GM19468 (cell line): ENCODE data around the gene CDRT4.
"Not testable (repeated sequence)": the region's sequence is repeated elsewhere in the genome, so short reads cannot be mapped to it uniquely, and the experiment has no call there.

Experiments
- ATAC-seq: cut with Tn5 transposase; IDR thresholded peaks from one replicate; pipeline ENCODE4 v1.9.1; 2021; ENCODE audit warnings: mild to moderate bottlenecking, moderate library complexity, moderate number of reproducible peaks; ENCODE audit not compliant: unreplicated experiment; ENCODE audit errors: extremely low read depth

CDRT4 gene

GRCh38 chr17:15467592-15467991 is at the start of gene CDRT4:
Gene CDRT4 (minus strand): TSS chr17:15467621. CDS start chr17:15440238, 27,383 bp downstream.
- ATAC-seq, result no peak

GRCh38 chr17:15516150-15516549 is 48.7 kb upstream of the CDRT4 start:
- no peak for ATAC-seq

GRCh38 chr17:15514469-15514868 is 47.0 kb upstream of the CDRT4 start:
- no peak for ATAC-seq

- ATAC-seq, result no peak
Observed at GRCh38 chr17:15513856-15514459, 46.5 kb upstream of the CDRT4 start.

GRCh38 chr17:15513058-15513791 is 45.8 kb upstream of the CDRT4 start:
- ATAC-seq, result no peak

- ATAC-seq, result no peak
Observed at GRCh38 chr17:15512071-15512709, 44.8 kb upstream of the CDRT4 start.

- peak; percentile 71 for ATAC-seq
Observed at GRCh38 chr17:15511142-15511541, 43.7 kb upstream of the CDRT4 start.

GRCh38 chr17:15510361-15510760 is 42.9 kb upstream of the CDRT4 start:
- ATAC-seq, result no peak

GRCh38 chr17:15509095-15509494 is 41.7 kb upstream of the CDRT4 start:
- no peak for ATAC-seq

- no peak for ATAC-seq
Observed at GRCh38 chr17:15508466-15508865, 41.0 kb upstream of the CDRT4 start.

GRCh38 chr17:15507896-15508295 is 40.5 kb upstream of the CDRT4 start:
- no peak for ATAC-seq

GRCh38 chr17:15507001-15507400 is 39.6 kb upstream of the CDRT4 start:
- no peak for ATAC-seq

GRCh38 chr17:15505708-15506107 is 38.3 kb upstream of the CDRT4 start:
- ATAC-seq, result not testable (repeated sequence)

- ATAC-seq, result no peak
Observed at GRCh38 chr17:15503731-15504130, 36.3 kb upstream of the CDRT4 start.

- ATAC-seq, result no peak
Observed at GRCh38 chr17:15502369-15503112, 35.1 kb upstream of the CDRT4 start.

GRCh38 chr17:15501793-15502192 is 34.4 kb upstream of the CDRT4 start:
- no peak for ATAC-seq

GRCh38 chr17:15501282-15501681 is 33.9 kb upstream of the CDRT4 start:
- no peak for ATAC-seq

GRCh38 chr17:15498107-15498506 is 30.7 kb upstream of the CDRT4 start:
- ATAC-seq, result no peak

- ATAC-seq, result no peak
Observed at GRCh38 chr17:15496735-15497670, 29.6 kb upstream of the CDRT4 start.

- no peak for ATAC-seq
Observed at GRCh38 chr17:15494821-15495220, 27.4 kb upstream of the CDRT4 start.
